Measurements from ENCODE around the gene HSPA5. TPM values are rescaled to one million over a fixed set of nuclear protein-coding genes. Genes with fewer than 3 reads are reported as not detected.

The HSPA5 gene
- polyA plus RNA-seq, 1 donor (not counting 4 experiments of a cell fraction or from before 2014, with no cell fraction given) = 274 TPM

DNA sequence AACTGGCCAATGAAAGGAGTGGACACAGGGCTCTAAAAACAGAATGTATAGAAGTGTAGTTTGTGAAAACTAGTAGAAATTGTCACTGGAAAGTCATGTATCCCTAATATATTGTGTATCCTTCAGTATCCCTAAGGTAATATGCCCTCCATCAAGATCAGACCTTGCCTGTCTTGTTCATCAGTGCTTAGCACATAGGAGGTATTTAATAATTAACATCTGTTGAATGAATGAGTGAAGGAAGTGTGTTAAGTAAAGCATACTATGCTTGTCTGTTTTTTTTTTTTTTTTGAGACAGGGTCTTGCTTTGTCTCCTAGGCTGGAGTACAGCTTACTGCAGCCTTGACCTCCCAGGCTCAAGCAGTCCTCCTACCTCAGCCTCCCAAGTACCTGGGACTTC is 36.3 kb upstream of the HSPA5 start:
- Histone ChIP-seq H2AFZ (ENCODE audit: control insufficient read depth, low read length) (no peak overlapping the region), H3K79me2 (ENCODE audit: control insufficient read depth, insufficient read depth, low read length) (peaks cover 90% of the 10 kb centered on the region), H3K4me1 (ENCODE audit: control insufficient read depth, extremely low read depth, insufficient read depth, low read length) (peaks cover 6% of the 10 kb centered on the region), H3K27me3 (ENCODE audit: control insufficient read depth, extremely low read depth, insufficient read depth, low read length) (no peaks in the 10 kb centered on the region), H3K9ac (ENCODE audit: control insufficient read depth, extremely low read depth, insufficient read depth, low read length) (no peak overlapping the region), H4K20me1 (ENCODE audit: control insufficient read depth, extremely low read depth, insufficient read depth, low read length) (peaks cover 7% of the 10 kb centered on the region), H3K9me1 (ENCODE audit: control insufficient read depth, extremely low read depth, insufficient read depth, low read length) (no peaks in the 10 kb centered on the region), H3K36me3 (ENCODE audit: control insufficient read depth in 2 of 2, extremely low read depth in 1 of 2, insufficient read depth in 2 of 2, low read length in 2 of 2) (peaks cover 0 to 2% of the 10 kb centered on the region in 2 experiments), H3K4me2 (ENCODE audit: control insufficient read depth, extremely low read depth, insufficient read depth, low read depth, low read length) (no peak overlapping the region), H3K9me3 (ENCODE audit: control insufficient read depth, low read depth, low read length) (no peaks in the 10 kb centered on the region), H3K4me3 (ENCODE audit: control insufficient read depth in 2 of 3, extremely low read depth in 1 of 3, insufficient read depth in 2 of 3, low read depth in 1 of 3, low read length in 3 of 3) (no peak overlapping the region), H3K27ac (ENCODE audit: control insufficient read depth, insufficient read depth, low read length) (no peak overlapping the region)
- dilution Hi-C loops (cut with MboI; ENCODE audit: extremely low pct_ligation_motif_present, low sequenced_read_pairs) = no loop called here
- no peak for DNase-seq (ENCODE audit: low read depth, low spot score)
- FAIRE-seq = no peak
- TF ChIP-seq EZH2 (IDR thresholded peaks at IDR 0.05; ENCODE audit: low read length) (no peak), CTCF (optimal IDR thresholded peaks at IDR 0.05 in 1 of 3, IDR thresholded peaks at IDR 0.05 in 1 of 3, conservative IDR thresholded peaks at IDR 0.05 in 1 of 3; ENCODE audit: extremely low read depth in 1 of 3, insufficient read depth in 2 of 3, low read length in 3 of 3) (no peak)

- H4K20me1 ChIP-seq (ENCODE audit: control insufficient read depth, extremely low read depth, insufficient read depth, low read length) = peaks cover 7% of the 10 kb centered on the region
- FAIRE-seq = no peak
These were observed 35.6 kb upstream of the HSPA5 start for GRCh38 chr9:125276771-125277170.

More at GRCh38 chr9:125276771-125277170, 35.6 kb upstream of the HSPA5 start:
- Histone ChIP-seq H3K36me3 (ENCODE audit: control insufficient read depth in 2 of 2, extremely low read depth in 1 of 2, insufficient read depth in 2 of 2, low read length in 2 of 2) (peaks cover 2% of the 10 kb centered on the region in 2 experiments), H3K4me1 (ENCODE audit: control insufficient read depth, extremely low read depth, insufficient read depth, low read length) (peaks cover 11% of the 10 kb centered on the region), H3K9me1 (ENCODE audit: control insufficient read depth, extremely low read depth, insufficient read depth, low read length) (no peaks in the 10 kb centered on the region), H3K4me2 (ENCODE audit: control insufficient read depth, extremely low read depth, insufficient read depth, low read depth, low read length) (no peak overlapping the region), H3K27ac (ENCODE audit: control insufficient read depth, insufficient read depth, low read length) (no peak overlapping the region), H3K79me2 (ENCODE audit: control insufficient read depth, insufficient read depth, low read length) (peaks cover 92% of the 10 kb centered on the region), H3K9ac (ENCODE audit: control insufficient read depth, extremely low read depth, insufficient read depth, low read length) (no peak overlapping the region), H3K4me3 (ENCODE audit: control insufficient read depth in 2 of 3, extremely low read depth in 1 of 3, insufficient read depth in 2 of 3, low read depth in 1 of 3, low read length in 3 of 3) (no peak overlapping the region), H3K9me3 (ENCODE audit: control insufficient read depth, low read depth, low read length) (no peaks in the 10 kb centered on the region), H3K27me3 (ENCODE audit: control insufficient read depth, extremely low read depth, insufficient read depth, low read length) (no peaks in the 10 kb centered on the region), H2AFZ (ENCODE audit: control insufficient read depth, low read length) (no peak overlapping the region)
- no peak for DNase-seq (ENCODE audit: low read depth, low spot score)
- dilution Hi-C loops (cut with MboI; ENCODE audit: extremely low pct_ligation_motif_present, low sequenced_read_pairs) = no loop called here
- TF ChIP-seq CTCF (optimal IDR thresholded peaks at IDR 0.05 in 1 of 3, IDR thresholded peaks at IDR 0.05 in 1 of 3, conservative IDR thresholded peaks at IDR 0.05 in 1 of 3; ENCODE audit: extremely low read depth in 1 of 3, insufficient read depth in 2 of 3, low read length in 3 of 3) = no peak
- TF ChIP-seq EZH2 (IDR thresholded peaks at IDR 0.05; ENCODE audit: low read length) = no peak
